IMR-90 (cell line): ENCODE measurements around the gene SMARCD1. TPM values are rescaled to one million over a fixed set of nuclear protein-coding genes. Genes with fewer than 3 reads are reported as not detected.

Source experiments
- ATAC-seq: fragments of 200-7000 bp; cut with Tn5 transposase; 2 replicates; pipeline ENCODE4 v1.9.1; 2020; ENCODE audit warnings: low read depth, mild to moderate bottlenecking, moderate library complexity
- BruUV-seq: library from RNA; stranded (reverse); fragments of 400-500 nt; replicated peaks from 2 replicates; lab custom pipeline; 2021; lab: Mats Ljungman, UMichigan
- CTCF ChIA-PET: fragments of 300-600 bp; formaldehyde crosslinking; extraction: SDS; loops from one replicate; lab custom pipeline; 2021; ENCODE audit warnings: antibody characterized with exemption; lab: Yijun Ruan, JAX
- POLR2A ChIA-PET: fragments of 300-600 bp; sonication (Branson Sonifier 250); formaldehyde crosslinking; loops from one replicate; lab custom pipeline; 2022; ENCODE audit warnings: antibody characterized with exemption; ENCODE audit not compliant: unreplicated experiment; lab: Charles Lee
- DNase-seq: peaks from one replicate; pipeline ENCODE4 v3.0.0; 2013
- H2AFZ ChIP-seq: replicated peaks from 2 replicates; pipeline ENCODE3; 2013; ENCODE audit warnings: low read length, mild to moderate bottlenecking; ENCODE audit not compliant: poor library complexity
- H2AK5ac ChIP-seq: 2 replicates; pipeline ENCODE4 v1.6.1; 2013; ENCODE audit warnings: low read depth, low read length, inconsistent platforms
- H2AK9ac ChIP-seq: replicated peaks from 2 replicates; pipeline ENCODE3; 2013; ENCODE audit warnings: mild to moderate bottlenecking, low read depth, low read length, moderate library complexity; ENCODE audit not compliant: poor library complexity
- H2BK120ac ChIP-seq: 2 replicates; pipeline ENCODE4 v1.6.1; 2013; ENCODE audit warnings: low read depth, low read length, inconsistent platforms
- H2BK15ac ChIP-seq: 3 replicates; pipeline ENCODE4 v1.6.1; 2013; ENCODE audit warnings: low read depth, low read length, inconsistent platforms
- H2BK20ac ChIP-seq: 2 replicates; pipeline ENCODE4 v1.6.1; 2013; ENCODE audit warnings: low read depth, mild to moderate bottlenecking, inconsistent platforms, low read length, moderate library complexity
- H2BK5ac ChIP-seq: 2 replicates; pipeline ENCODE4 v1.6.1; 2013; ENCODE audit warnings: mild to moderate bottlenecking, low read depth, low read length, inconsistent platforms; ENCODE audit not compliant: poor library complexity, severe bottlenecking
- H3K14ac ChIP-seq: replicated peaks from 2 replicates; pipeline ENCODE4 v1.6.1; 2013; ENCODE audit warnings: low read depth, low read length, inconsistent platforms
- H3K18ac ChIP-seq: 2 replicates; pipeline ENCODE4 v1.6.1; 2013; ENCODE audit warnings: low read depth, low read length, control low read depth
- H3K23ac ChIP-seq: 2 replicates; pipeline ENCODE4 v1.6.1; 2013; ENCODE audit warnings: low read depth, low read length, inconsistent platforms
- H3K27ac ChIP-seq: 2 replicates; pipeline ENCODE4 v1.5.1; 2013; ENCODE audit warnings: mild to moderate bottlenecking, control low read depth, low read length; ENCODE audit not compliant: insufficient read depth
- H3K27me3 ChIP-seq: 2 replicates; pipeline ENCODE4 v1.6.1; 2013; ENCODE audit warnings: low read length; ENCODE audit not compliant: control insufficient read depth, insufficient read depth
- H3K36me3 ChIP-seq: 2 replicates; pipeline ENCODE4 v1.6.1; 2013; ENCODE audit warnings: low read length, mixed read lengths; ENCODE audit not compliant: control insufficient read depth, insufficient read depth
- H3K4ac ChIP-seq: 2 replicates; pipeline ENCODE4 v1.6.1; 2013; ENCODE audit warnings: low read depth, low read length, inconsistent platforms
- H3K4me1 ChIP-seq: 2 replicates; pipeline ENCODE4 v1.6.1; 2013; ENCODE audit warnings: low read length, mixed read lengths; ENCODE audit not compliant: control insufficient read depth, insufficient read depth
- H3K4me2 ChIP-seq: 2 replicates; pipeline ENCODE4 v1.6.1; 2013; ENCODE audit warnings: low read depth, mild to moderate bottlenecking, control low read depth, low read length, moderate library complexity
- H3K4me3 ChIP-seq: 2 replicates; pipeline ENCODE4 v1.5.1; 2013; ENCODE audit warnings: low read depth, mild to moderate bottlenecking, control low read depth, low read length, moderate library complexity; ENCODE audit not compliant: insufficient read depth
- H3K56ac ChIP-seq: 2 replicates; pipeline ENCODE4 v1.6.1; 2013; ENCODE audit warnings: low read length, inconsistent platforms; ENCODE audit not compliant: insufficient read depth; ENCODE audit errors: extremely low read depth
- H3K79me1 ChIP-seq, 2 experiments: 2 replicates each; pipeline ENCODE4 v1.6.1; 2013; ENCODE audit warnings: low read length in 2 of 2, inconsistent platforms in 1 of 2, low read depth in 1 of 2
- H3K9ac ChIP-seq: 2 replicates; pipeline ENCODE4 v1.6.1; 2013; ENCODE audit warnings: low read depth, low read length, control low read depth
- H3K9me1 ChIP-seq: 2 replicates; pipeline ENCODE4 v1.6.1; 2013; ENCODE audit warnings: low read length, inconsistent platforms; ENCODE audit not compliant: insufficient read depth
- H3K9me3 ChIP-seq: 2 replicates; pipeline ENCODE4 v1.6.1; 2013; ENCODE audit warnings: low read length; ENCODE audit not compliant: control insufficient read depth, insufficient read depth
- H4K20me1 ChIP-seq: 2 replicates; pipeline ENCODE4 v1.6.1; 2013; ENCODE audit warnings: low read length, inconsistent platforms; ENCODE audit not compliant: insufficient read depth
- H4K5ac ChIP-seq: 2 replicates; pipeline ENCODE4 v1.6.1; 2013; ENCODE audit warnings: mild to moderate bottlenecking, low read depth, low read length, control low read depth
- H4K8ac ChIP-seq, 2 experiments: 2 replicates each; pipeline ENCODE4 v1.6.1; 2013; ENCODE audit warnings: low read depth in 2 of 2, low read length in 2 of 2, control low read depth in 1 of 2, inconsistent platforms in 1 of 2
- H4K91ac ChIP-seq: 2 replicates; pipeline ENCODE4 v1.6.1; 2013; ENCODE audit warnings: low read depth, low read length, inconsistent platforms; ENCODE audit not compliant: insufficient read depth
- BHLHE40 ChIP-seq: fragments of 150-350 bp; IDR thresholded peaks from 2 replicates; pipeline ENCODE4 v1.6.1; 2016; ENCODE audit warnings: mild to moderate bottlenecking, low read depth, low read length
- MAZ ChIP-seq: IDR thresholded peaks from 2 replicates; pipeline ENCODE4 v1.6.1; 2012; ENCODE audit warnings: low read depth, mild to moderate bottlenecking, low read length, improper control_type of control experiment, moderate library complexity, borderline replicate concordance
- POLR2A ChIP-seq: IDR thresholded peaks from 2 replicates; pipeline ENCODE4 v1.6.1; 2012; ENCODE audit warnings: mild to moderate bottlenecking, low read depth, low read length
- RFX5 ChIP-seq: IDR thresholded peaks from 2 replicates; pipeline ENCODE4 v1.8.0; 2012; ENCODE audit warnings: low read depth, mild to moderate bottlenecking, low read length, moderate library complexity
- WGBS, 2 experiments: methylation state at CpG; one replicate each; pipeline versions ENCODE4 v1.1.5 to v1.1.7; 2013; ENCODE audit warnings: missing lambda C conversion rate in 2 of 2; ENCODE audit not compliant: insufficient read length in 1 of 2; ENCODE audit errors: extremely low coverage in 2 of 2; 5-methylcytosine and 5-hydroxymethylcytosine counted together
- dilution Hi-C: fragments of 300-500 bp; cut with HindIII; formaldehyde crosslinking; loops from one replicate; pipeline ENCODE4 v1.14.3; 2018; ENCODE audit warnings: low sequenced_read_pairs; ENCODE audit not compliant: unreplicated experiment
- in situ Hi-C: fragments of 300-500 bp; cut with MboI; formaldehyde crosslinking; loops from 3 replicates; pipeline ENCODE4 v1.14.3; 2019; ENCODE audit warnings: low sequenced_read_pairs, inconsistent platforms, mixed read lengths
- intact Hi-C: fragments of 100-400 bp; cut with micrococcal nuclease; formaldehyde crosslinking; loops from 2 replicates; pipeline ENCODE4 v1.10.0; 2022
- polyA plus RNA-seq, 3 experiments: library from polyadenylated mRNA; depleted of rRNA; stranded (reverse); fragments of >200 nt; gene quantifications; 2 replicates each; pipeline ENCODE4 v1.2.3, GENCODE V29; 2012; ENCODE audit warnings: low replicate concordance in 1 of 3
- total RNA-seq: library from RNA; depleted of rRNA; stranded (reverse); fragments of >200 nt; gene quantifications from 2 replicates; pipeline ENCODE4 v1.2.3, GENCODE V29; 2012

The SMARCD1 gene
- total and polyA plus RNA-seq, 2 of the 4 experiments (the other 2 are of a cell fraction): 28.1 to 47.9 TPM

- Histone ChIP-seq H2BK15ac (no peak overlapping the region), H3K36me3 (no peaks in the 10 kb centered on the region), H2AFZ (peak overlapping the region; percentile 99), H4K8ac (peak overlapping the region; percentile 49 to 96), H3K9me1 (peaks cover 4% of the 10 kb centered on the region), H2BK5ac (peak overlapping the region; percentile 51), H3K79me1 (peaks cover 6 to 22% of the 10 kb centered on the region in 2 experiments; a peak in 3 of 4 replicates), H3K14ac (peak overlapping the region; percentile 78), H3K4me3 (no peak overlapping the region), H3K4ac (peak overlapping the region; percentile 3; the same call in 1 of the 2 replicates), H2AK9ac (peak overlapping the region; percentile 83), H2BK20ac (peak overlapping the region; percentile 29; the same call in 1 of the 2 replicates), H3K9ac (0 out of 2 replicates have a peak overlapping the region, but pooled peaks have one; percentile 18), H2BK120ac (peak overlapping the region; percentile 26; the same call in 1 of the 2 replicates), H4K91ac (peak overlapping the region; percentile 26; the same call in 1 of the 2 replicates), H3K18ac (peak overlapping the region; percentile 12; the same call in 1 of the 2 replicates), H3K27me3 (peaks cover 3% of the 10 kb centered on the region; the same call in 1 of the 2 replicates), H4K20me1 (0 out of 2 replicates have a peak, but pooled peaks cover 4% of the 10 kb centered on the region), H3K23ac (peak overlapping the region; percentile 10; the same call in 1 of the 2 replicates), H2AK5ac (peak overlapping the region; percentile 39; the same call in 1 of the 2 replicates), H3K27ac (0 out of 2 replicates have a peak overlapping the region, but pooled peaks have one; percentile 7), H3K4me2 (no peak overlapping the region), H3K4me1 (peaks cover 13% of the 10 kb centered on the region), H4K5ac (peak overlapping the region; percentile 68), H3K56ac (no peak overlapping the region), H3K9me3 (no peaks in the 10 kb centered on the region)
- no peak for TF ChIP-seq MAZ
- no peak for TF ChIP-seq BHLHE40
- no peak for TF ChIP-seq POLR2A
- no peak; the same call in 1 of the 2 replicates for TF ChIP-seq RFX5
- 67% methylated on average over 2 of the region's 8 CpGs; no CpG with 5 or more reads in 1 of the 2 experiments for WGBS, 2 experiments
- in situ Hi-C loops: no loop called here
- POLR2A ChIA-PET: interaction anchor here (0.6 to 0.9 kb wide), 2 partner anchors 74 to 111 kb away, joined by 3 read pairs; no protein-coding TSS in a partner anchor
- ATAC-seq (no peak), DNase-seq (no peak)
- BruUV-seq: no TSS peak
- CTCF ChIA-PET: interaction anchor here (0.8 to 2.2 kb wide), 5 partner anchors 10 to 144 kb away, joined by 3 to 13 read pairs (median 6); no protein-coding TSS in a partner anchor
- intact Hi-C loops: no loop called here
- dilution Hi-C loops: no loop called here
Observed at GRCh38 chr12:50110127-50110761, 25.1 kb downstream of the SMARCD1 start.
